NCI-H524 (cell line): ENCODE data around the gene LTB4R2.

ENCODE experiments used
- DNase-seq, 2 experiments: peaks; one replicate each; lab custom pipeline; 2025; lab: John Stamatoyannopoulos, UW

Gene LTB4R2, protein sequence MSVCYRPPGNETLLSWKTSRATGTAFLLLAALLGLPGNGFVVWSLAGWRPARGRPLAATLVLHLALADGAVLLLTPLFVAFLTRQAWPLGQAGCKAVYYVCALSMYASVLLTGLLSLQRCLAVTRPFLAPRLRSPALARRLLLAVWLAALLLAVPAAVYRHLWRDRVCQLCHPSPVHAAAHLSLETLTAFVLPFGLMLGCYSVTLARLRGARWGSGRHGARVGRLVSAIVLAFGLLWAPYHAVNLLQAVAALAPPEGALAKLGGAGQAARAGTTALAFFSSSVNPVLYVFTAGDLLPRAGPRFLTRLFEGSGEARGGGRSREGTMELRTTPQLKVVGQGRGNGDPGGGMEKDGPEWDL

DNA sequence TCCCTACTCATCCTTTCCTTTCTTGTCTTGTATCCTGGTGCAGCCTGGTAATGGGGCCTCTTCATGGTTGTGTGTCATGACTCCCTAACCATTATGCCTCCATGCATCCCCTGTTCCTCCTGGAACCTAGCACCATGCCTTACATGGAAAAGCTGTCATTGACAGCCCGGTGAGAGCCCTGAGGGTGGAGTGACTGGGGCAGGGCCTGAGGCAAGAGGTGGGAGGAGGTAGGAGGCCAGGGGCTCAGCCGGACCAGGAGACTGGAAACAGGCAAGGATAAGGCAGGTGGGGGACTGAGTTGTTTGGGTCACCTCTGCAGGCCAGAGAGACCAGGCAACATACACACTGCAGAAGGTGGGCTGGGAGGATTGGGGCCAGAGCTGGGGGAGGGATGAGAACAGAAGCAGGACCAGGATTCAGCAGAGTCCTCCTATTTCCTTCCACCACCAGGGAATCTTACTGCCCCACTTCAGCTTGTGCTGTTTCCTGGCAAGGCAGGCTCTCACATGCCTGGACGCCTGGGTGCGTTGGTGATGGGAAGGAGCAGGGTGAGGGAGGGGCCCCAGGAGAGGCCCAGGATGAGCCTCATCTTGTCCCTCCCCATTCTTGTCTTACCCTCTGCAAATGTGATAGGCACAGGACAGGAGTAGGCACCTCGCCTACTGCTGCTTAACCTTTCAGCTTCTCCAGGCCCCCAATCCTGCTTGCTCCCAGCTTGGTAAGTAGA is at the start of gene LTB4R2:
Gene LTB4R2 (plus strand): TSS at position 603 of the 727 bp plus-strand sequence. CDS start 525 bp downstream, outside the sequence.
- DNase-seq: no peak

DNA sequence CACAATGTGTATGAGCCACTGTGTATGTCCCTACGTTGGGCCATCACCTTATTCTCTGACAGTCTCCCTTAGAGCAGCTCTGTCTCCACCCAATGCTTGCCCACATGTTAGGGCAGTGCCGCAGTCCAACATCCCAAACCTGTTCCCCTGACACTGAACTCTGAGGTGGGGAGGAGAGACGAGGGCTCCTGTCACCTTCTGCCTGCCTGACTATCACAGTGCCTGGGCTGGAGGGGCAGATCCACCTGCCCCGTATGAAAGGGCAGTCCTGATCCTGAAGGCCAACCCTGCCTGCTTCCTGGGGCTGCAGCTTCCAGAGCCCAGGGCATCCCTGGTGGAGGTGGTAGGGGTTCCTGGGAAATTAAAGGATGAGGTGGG is 49.2 kb upstream of the LTB4R2 start:
- no peak for DNase-seq

DNA sequence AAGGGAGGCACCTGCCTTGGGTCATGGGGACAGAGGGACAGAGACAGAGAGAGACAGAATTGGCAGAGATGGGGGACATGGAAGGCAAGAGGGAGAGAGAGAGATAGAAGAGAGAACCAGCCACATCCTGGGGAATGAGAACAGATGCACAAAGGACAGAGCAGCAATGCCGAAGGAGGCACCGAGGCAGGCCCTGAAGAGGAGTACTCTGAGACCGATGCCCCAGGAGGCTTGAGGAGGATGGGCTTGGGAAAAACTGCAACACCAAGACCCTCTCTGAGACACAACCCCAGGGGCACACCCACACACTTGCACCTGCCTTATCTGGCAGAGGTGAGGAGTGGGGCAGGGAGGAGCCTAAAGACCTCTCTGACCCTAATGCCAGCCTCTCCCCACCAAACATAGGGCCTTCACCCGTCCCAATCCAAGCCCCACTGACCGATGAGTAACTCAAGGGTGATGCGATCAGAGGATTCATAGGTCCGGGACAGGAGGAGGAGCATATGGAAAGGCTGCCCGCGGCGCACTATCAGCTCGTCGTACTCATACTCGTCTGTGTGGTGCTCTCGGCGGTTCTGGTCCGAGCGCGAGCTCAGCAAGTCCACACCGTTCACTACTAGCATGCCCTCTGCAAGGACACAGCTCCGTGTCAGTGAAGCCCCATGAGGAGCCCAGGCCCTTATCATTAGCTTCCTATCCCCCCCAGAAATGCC is 48.5 kb upstream of the LTB4R2 start:
- no peak for DNase-seq

DNA sequence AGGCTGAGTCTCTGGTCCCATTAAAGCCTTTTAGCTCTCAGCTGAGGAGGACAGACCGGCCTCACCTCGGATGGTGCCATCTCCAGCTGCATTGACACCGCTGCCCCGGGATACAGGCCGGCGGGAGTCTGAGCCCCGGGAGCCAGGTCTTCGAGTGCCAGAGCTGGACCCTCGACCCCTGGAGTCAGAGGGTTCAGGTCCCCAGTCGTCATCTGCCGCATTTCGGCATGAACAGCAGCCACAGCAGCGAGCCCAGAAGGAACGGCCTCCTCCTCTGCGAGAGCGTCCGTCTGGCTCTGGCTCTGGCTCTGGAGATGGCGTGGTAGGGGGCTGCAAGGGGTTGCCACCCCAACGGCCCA is 48.0 kb upstream of the LTB4R2 start:
- no peak for DNase-seq

DNA sequence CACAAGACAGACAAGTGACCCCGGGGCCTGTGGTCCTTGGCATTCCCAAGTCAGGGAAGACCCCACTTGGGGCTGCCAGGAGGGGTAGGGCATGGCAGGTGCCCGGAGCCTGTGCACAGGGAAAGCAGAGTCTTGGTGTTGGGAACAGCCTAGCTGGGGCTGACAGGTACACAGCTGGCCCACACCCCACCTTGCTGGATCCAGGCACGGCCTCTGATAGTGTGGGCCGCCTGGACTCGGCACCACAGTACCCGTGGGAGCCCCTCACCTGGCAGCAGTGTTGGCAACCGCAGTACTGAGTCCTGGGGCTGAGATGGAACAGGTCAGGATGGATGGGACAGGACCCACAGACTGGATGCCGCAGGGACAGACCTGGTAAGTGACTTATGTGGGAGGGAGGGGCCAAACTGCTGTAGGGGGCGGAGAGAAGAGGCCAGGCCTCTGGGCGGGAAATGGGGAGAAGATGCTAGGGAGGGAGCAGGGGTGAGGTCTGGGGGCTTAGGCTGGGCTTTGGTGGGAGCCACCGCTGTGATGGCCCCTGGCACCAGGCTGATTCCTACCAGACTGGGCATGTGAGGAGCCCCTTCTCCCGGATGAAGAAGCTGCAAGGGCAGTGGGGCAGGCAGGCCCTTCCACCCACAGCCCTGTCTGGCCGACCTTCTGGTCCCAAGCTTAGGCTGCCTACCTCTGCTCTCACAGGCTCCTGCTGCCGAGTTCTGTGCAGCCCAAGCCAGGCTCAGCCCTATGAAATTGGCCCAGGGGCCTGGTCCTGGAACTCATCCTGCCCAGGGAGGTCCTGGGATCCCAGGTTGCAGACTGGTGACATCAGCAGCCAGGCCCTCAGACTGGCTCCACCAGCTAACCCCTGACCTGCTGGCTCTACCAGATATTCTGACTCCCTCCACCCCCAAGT is 46.9 kb upstream of the LTB4R2 start, which contains the start of gene TGM1:
Gene TGM1 (minus strand): TSS at position 357 of the 913 bp plus-strand sequence. CDS start 825 bp downstream, outside the sequence.
- no peak for DNase-seq

DNA sequence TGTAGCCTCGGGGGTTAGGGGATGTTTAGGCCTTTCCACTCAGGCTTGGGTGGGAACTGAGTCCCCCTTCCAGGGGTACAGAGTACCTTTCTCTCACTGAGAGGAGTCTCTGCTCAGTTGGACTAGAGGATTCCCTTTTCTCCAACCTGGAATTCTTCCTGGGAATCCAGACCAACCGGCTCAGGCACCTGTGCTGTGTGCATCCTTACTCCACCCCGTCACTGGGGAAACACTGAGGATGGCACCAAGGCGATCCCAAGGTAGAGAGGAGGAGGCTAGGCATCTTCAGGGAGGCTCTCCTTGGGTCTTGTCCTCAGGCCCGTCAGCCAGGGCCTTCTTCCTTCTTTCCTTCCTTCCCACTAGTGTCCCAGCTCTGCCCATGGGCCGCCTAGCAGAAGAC is 46.1 kb upstream of the LTB4R2 start:
- DNase-seq: no peak

DNA sequence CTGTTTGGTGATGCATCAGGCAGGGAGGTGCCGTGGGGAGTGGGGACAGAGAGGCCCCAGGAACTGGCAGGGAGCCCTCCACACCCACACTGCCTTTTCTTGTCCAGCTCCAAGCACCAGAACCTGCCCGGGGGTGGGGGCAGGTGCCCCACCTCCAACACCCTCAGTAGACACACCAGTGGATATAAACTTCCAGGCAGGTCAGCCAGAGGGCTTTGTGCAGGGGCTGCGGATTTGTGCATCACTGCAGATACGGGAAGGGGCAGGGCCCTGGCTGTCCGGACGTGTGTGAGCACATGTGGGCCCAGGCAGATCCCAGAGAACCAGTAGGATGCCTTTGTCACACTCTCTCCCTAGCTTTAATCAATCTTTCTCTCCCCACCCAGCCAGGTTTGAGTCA is 45.6 kb upstream of the LTB4R2 start:
- DNase-seq: no peak

DNA sequence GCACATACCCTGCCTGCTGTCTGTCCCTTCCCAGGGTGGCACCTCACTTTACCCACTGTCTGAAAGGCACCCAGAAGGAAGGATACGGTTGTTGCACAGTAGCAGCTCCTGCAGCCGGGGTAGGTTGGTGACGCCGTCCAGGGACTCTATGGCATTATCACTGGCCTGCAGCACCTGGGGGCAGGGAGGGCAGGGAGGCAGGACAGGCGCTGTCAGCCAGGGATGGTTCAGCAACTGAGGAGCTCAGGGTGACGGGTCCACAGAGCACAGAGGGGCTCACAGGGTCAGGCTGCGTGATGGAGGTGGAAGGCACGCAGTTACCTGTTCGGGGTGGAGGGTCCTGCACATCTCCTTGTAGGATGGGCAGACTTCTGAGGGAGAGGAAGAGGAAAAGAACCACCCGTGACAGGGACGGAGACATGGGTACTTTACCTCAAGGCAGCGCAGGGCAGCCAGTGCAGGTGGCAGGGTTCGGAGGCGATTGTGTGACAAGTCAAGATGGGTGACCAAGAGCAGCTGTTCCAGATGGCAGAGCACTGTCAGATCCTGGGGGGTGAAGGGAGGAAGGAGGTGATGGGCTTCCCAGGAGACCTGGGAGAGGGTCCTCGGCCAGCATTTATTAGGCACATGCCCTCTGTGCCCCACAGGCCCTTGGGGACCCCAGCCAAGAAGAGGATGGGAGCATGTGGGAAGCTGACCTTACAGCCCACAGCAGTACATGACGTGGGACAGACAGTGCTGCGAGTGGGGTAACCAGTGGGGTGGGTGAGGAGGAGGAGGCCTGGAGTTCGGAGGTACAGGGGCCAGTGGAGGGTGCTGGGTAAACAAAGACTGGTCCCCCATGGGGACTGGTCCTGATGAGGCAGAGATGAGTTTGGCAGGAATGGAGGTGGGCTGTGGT is 43.3 kb upstream of the LTB4R2 start:
- DNase-seq: no peak

DNA sequence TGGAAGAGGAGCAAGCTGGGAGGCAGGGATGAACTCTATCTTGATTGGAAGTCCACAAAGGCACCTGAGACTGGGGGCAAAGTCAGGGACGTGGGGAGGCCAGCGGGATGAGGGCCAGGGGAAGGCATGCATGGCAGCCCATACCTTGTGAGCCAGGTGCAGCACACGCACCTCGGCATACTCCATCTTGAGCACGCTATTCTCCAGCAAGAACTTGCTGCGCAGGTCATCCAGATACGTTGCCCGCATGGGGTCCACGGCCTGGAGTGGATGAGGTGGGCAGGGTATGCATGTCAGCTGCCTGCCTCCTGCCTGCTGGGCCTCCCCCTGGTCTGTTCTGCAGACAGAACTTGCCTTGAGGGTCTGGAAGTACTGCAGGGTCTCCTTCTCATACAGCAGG is 42.4 kb upstream of the LTB4R2 start:
- DNase-seq: no peak

DNA sequence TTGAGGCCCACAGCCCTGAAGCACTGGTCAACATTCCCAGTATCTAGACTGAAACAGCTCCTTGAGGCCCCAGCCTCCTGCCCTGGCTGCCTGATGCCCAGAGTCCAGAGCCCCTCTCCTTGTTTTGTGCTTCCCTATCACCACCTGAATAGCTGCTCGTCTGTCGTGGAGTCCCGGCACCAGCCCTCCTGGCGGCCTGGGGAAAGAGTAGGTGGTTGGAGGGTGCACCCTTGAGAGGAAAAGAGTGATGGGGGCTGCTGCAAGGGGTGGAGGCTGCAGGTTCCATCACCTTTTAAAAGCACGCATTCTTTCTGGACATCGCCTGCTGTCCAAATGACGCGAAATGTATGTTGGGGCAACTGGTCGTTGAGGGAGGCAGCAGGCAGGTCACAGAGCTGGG is 41.7 kb upstream of the LTB4R2 start:
- DNase-seq: no peak

DNA sequence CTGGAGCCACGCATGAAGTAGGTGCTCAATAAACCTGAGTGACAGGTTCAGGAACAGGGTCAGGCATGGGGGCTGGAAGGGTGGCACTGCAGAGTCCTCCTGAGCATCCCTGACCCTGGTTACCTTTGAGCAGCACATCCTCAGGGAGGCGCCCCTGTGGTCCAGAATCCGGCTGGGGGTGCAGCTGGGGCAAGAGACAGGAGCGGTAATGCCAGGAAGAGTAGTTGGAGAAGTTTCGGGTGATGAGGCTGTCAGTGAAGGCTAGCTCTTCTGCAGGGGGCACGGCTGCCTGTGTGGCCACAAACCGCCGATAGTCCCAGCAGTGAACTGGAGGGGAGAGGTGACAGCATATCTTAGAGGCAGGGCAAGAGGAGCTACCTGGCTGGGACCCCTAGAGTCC is 40.6 kb upstream of the LTB4R2 start:
- DNase-seq: no peak

DNA sequence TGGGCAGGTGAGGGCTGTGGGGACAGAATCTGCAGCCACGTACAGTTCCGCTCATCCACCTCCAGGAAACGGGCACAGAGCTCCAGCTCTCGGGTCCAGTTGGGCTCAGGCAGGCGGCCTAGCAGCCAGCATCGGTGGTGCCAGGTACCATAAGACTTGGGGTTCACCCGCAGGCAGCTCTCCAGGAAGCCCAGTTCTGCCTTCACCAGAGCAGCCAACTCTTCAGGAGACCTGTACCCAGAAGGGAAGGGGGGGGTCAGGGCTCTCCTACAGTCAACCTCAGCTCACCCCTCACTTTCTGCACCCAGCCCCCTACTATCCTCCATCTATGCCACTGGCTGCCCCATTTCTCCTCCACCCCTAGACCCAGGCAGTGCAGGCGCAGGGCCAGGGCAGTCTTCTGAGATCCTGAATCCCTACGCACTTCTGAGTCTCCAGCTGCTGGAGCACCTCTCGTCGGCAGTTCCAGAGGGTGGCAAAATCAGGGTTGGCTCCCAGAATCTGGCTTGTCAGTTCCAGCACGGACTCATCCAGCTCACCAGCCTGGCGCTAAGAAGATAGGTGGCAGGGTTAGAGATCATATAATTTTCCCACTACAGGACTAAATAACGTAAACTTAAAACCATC is 39.9 kb upstream of the LTB4R2 start:
- no peak for DNase-seq

DNA sequence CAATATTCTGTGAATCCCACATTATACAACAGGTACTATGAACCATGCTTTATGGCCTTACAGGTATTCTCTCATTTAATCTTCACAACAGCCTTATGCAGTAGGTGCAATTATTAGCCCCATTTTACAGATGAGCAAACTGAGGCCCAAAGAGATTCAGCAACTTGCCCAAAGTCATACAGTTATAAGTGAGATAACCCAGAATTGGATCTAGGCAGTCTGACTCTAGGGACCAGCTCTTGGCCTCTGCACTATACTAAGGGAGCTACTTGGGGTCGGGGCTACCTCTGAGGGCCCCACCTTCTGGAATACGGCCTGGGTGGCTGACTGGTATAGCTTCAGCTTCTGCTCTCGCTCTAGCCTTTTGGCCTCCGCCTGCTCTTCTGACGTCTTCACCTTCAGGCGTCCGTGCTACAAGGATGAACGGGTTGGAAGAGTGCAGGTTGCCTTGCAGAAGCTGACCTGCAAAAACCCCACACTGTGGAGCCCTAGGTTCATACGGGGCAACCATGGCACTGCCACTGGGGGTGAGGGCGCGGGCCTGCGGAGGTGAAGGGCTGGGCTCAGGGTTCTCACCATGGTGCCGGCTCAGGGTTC is 39.3 kb upstream of the LTB4R2 start:
- peak; percentile 57 to 63 for DNase-seq

DNA sequence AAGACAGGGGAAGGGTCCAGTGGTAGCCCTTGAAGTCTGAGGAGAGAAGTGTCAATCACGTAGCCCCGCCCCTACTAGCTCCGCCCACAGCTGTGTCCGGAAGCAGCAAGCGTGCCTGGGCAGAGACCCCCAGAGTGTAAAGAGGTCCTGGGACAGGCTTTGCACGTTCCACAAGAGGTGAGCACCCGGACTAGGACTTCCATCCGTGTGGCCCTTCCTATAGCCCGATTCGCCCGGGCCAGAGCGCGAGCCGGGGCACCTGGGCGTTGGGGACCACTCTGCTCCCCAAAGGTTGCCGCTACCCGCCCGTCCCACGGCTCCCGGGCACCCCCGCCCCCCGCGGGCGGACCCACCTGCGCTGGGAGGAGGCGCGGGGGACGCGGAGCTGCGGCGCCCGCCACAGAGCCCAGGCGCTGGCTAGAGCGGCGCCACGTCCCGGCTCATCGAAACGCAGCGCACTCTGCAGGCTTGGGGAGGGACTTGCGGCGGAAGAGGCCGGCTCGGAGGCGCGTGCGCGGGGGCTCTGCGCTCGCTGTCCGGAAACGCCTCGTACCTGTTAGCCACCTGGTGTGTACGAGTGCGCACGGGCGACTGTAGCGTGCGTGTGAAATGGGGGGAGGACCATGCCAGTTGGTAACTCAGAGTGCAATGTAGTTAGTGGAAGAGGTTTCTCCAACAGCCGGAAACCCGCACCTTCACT is 38.7 kb upstream of the LTB4R2 start, which contains the start of gene RABGGTA:
Gene RABGGTA (minus strand): TSS at position 464 of the 700 bp plus-strand sequence. CDS start 482 bp downstream, outside the sequence.
- peak; percentile 92 to 96 for DNase-seq

DNA sequence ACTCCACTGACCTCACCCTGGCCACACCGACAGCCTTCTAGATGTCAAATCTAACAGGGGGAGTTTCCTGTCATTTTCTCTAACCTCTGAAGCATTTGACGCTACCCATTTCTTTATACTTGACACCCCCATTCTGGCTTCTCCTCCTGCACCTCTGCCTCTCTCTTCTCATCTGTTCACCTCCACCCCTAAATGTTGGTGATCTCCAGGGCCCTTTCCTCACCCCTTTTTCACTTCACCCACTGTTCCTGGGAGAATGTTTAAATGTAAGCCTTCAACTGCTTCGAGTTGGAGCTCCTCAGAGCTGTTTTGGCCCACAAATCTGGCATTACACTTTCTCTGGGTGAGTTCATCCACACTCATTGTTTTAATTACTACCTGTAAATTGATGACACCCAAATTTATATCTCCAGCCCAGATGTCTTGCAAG is 38.1 kb upstream of the LTB4R2 start:
- DNase-seq: no peak

DNA sequence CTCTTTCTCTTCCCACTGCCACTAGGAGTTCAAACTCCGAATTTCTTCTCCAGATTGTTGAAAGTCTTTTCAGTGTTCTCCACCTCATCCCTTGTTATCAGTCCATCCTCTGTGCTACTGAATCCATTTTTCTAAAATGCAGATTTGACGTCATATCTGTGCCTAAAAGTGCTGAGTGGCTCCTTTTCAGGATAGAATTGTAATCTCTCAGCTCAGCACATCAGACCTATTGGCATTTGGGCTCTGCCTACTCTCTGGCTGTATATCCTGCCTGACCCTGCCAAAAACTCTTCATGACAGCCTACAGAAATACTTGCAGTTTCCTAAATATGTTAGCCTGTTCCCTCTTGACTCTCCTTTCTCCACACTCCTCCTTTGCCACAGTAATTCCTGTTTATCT is 37.5 kb upstream of the LTB4R2 start:
- DNase-seq: no peak

DNA sequence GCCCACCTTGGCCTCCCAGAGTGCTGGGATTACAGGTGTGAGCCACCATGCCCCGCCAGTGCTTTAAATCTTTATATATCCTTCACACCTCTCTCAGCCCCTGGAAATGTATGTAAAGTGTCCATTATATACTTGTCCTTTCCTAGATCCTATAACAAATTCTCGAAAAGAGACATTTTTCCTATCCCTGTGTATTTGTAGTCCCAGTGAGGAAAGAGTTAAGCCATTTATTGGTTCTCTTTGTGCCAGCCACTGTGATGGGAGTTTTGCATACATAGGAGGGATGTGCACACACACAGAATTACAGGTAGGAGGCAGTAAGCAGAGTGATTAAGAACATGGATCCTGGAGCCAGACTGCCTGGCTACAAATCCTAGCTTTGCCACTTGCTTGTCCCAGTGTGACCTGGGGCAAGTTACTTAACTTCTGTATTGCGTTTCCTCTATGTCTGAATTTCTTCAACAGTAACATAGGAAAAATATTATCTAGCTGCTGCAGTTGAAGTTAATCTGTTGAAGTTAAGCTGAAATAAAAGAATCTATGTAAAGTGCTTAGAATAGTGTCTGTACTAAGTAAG is 36.4 kb upstream of the LTB4R2 start:
- peak in 1 of 2 experiments; percentile 39 for DNase-seq

DNA sequence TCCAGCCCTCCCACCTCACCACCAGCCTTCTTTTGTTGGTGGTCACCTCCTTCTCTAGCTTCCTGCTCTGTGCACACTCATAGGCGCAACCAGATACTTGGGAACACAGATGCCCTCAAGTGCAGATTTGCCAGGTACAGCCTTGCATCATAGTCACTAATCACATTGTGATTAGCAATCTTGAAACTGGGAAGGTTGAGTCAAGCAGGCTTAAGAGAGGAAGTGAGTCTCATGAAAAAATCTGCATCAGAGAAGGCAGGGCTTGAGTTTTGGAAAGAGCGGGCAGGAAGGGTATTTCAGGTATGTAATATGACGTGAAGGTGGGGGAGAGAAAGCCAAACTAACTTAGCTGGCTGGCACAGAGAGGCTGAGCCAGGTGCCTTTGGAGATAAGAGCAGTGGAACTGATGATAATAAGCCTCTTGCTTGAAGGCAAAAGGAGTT is 35.8 kb upstream of the LTB4R2 start:
- DNase-seq: no peak

DNA sequence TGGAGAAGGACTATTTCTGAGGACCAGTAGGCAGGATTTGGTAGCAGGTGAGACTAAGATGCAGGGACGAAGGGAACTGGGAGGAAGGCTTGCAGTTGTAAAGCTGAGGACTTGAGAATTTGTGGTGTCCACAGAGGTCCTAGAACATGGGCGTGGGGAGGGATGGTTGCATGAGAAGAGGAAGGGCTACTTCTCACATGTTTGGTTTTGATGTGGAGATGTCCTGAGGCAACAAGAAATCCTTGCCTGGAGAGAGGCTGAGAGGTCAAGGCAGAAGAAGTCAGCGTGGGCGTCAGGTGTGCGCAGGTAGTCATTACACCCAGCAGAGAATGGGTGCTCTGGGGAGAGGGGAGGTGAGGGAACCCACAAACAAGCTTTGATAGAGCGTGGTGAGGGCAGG is 32.9 kb upstream of the LTB4R2 start:
- no peak for DNase-seq
